Stimulated activated CD8-positive, alpha-beta memory T cell treated with anti-CD3 and anti-CD28 coated beads, Interleukin-15, amount 100 ng/mL, for 24 hours (primary cell): Measurements from ENCODE around the gene SPOCK1.

Experiments used
- DNase-seq: peaks from one replicate; pipeline ENCODE4 v3.0.0-alpha.2; 2020; ENCODE audit warnings: low read depth

The SPOCK1 gene

DNA sequence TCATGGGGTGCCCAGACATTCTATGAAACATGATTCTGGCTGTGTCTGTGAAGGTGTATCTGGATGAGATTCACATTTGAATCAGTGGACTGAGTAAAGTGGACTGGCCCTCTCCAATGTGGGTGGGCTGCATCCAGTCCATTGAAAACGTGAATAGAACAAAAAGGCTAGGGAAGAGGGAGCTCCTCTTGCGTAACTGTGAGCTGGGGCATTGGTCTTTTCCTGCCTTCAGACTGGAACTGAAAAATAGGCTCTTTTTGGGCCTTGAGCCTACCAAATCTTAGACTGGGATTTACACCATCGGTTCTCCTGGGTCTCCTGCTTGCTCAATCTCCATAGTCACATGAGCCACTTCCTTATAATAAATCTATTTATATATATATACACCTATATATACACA is 170.1 kb downstream of the SPOCK1 start:
- DNase-seq, result no peak

DNA sequence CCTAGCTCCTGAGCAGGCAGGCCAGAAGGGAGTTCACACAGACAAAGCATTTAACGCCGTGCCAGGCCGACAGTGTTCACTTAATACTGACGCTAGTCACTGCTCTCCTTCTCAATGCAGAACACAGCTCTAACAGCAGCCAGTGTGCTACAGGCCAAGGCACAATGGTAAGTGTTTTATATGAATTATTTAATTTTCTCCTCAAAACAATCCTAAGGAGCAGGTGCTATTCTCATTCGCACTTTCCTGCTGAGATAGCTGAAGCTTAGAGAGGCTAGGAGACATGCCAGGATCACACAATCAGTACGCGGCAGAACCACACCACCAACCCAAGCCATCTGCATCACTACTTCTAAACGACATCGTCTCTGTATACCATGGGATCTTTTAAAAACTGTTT is 170.7 kb downstream of the SPOCK1 start:
- no peak for DNase-seq

DNA sequence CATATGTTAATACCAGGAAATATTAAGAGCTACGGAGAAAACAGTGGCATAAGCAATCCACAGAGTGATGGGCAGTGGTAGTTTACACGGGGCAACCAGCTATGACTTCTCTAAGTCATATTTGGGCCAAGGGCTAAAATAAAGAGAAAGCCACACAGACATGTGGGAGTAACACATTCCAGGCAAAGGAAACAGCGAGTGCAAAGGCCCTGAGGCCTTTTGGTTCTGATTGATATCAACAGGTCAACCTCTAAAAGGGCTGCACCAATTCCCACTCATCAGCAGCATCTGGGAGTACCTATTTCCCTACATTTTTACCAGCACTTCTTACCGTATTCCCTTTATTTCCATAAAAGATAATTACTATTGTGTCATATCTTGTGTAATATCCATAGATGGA is 173.4 kb downstream of the SPOCK1 start:
- DNase-seq, result no peak

DNA sequence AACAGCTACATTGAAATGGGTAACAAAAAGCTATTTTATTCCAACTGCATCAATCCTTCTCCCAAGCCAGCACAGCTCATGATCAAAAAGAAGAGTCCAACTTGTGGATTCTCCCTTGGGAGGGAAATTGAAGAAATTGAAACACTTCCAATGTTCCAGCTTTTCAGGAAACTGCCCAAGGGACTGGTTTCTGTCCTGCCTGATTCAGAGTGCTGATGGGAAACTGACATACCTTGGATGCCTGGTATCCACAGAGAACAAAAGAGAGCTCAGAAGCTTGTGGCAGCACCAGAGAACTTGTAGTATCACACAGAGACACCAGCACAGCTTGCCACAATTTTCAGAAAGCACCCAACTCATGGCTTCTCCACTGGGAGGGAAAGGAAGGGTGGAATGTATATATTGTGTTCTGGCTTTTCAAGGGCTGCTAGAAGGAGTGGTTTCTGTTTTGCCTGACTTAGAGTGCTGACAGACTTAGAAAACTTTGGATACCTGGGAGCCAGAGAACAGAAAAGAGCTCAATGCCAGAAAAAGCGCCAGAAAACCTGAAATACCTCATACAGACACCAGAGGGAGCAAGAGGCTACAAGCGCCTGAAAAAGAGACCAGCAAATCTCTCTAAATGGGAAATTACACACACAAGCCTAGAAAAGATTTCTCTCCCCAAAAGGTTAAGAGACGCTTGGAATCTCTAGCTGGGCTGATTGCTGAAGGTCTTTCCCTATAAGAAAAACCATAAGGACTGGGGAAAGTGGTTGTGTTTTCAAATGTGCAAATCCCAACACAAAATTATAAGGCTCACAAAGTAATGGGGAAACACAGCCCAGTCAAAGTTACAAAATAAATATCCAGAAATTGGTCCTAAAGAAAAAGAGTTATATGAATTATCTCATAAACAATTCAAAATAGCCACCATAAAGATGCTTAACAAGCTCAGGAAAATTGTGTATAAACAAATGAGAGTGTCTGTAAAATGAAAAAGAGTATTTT is 178.8 kb downstream of the SPOCK1 start:
- no peak for DNase-seq

- DNase-seq, result no peak
Observed at GRCh38 chr5:137318027-137318426, 181.1 kb downstream of the SPOCK1 start.

DNA sequence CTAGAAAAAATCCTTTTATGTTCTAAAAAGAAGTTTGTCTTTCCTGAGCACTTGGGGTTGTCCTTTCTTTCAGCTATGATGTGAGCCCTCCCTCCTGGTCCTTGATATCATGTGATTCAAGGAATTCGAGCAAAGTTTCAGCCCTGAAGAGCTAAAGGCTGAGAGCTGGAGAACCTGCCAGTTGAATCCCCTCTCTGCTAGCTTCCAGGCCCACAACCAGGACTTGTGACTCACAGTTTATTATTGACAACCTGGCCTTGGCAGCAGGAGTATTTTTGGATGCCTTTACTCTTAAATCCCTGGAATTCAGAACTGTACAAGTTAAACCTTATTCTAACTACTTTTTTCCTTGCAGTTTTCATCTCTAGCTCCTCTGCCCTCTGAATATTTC is 182.8 kb downstream of the SPOCK1 start:
- no peak for DNase-seq

- no peak for DNase-seq
Observed at GRCh38 chr5:137315534-137316345, 183.4 kb downstream of the SPOCK1 start.

GRCh38 chr5:137315109-137315508 is 184.0 kb downstream of the SPOCK1 start:
- DNase-seq, result no peak

DNA sequence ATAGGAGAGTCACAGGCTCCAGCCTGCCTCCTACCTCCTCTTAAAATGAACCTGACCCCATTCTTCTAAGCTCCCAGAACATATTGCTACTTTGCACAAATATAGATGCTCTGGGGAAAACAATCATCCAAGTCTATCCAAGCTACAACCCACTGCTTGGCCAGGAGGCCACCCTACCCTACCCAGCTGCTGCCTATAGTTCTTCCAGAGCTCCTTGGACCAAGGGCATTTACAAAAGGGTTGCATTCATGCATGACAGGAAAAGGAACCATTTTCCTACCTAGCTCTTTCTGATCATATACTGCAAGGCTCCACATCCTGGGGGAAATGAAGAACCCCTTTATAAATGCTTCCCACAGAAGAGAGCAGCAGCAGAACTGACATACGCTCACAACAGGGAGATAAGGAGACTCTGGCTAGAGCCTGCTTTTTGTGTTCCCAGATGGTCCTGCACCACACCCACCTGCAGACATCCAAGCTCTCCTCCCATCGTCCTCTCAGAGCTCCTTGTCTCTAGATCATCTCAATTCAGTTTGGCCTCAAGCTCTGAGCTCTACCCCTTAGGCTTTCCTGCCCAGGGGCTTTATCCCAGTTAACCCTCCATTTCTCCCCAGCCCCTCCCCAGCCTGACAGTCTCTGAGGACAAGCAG is 185.5 kb downstream of the SPOCK1 start:
- DNase-seq, result no peak

- no peak for DNase-seq
Observed at GRCh38 chr5:137312011-137312410, 187.1 kb downstream of the SPOCK1 start.

- DNase-seq, result no peak
Observed at GRCh38 chr5:137310051-137310730, 188.9 kb downstream of the SPOCK1 start.

- DNase-seq, result no peak
Observed at GRCh38 chr5:137309290-137309689, 189.8 kb downstream of the SPOCK1 start.

DNA sequence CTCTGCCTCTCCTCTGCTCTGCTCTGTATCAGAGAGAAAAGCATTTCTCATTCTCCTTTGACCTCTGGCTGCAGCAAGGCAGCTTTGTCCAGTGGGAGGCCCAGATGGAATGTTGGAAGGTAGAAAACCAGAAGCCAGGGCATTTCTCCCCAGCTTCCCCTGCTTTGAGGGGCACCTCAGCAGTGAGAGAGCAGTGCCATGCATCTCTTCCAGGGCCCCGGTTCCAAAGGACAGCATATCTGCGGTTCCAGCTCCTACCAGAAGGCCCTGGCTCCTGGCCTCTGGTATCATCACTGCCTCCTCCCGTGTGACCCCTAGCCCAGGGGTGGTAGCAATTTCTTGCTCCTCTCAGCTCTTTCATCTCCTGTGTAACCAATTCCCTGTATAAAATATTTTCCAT is 190.8 kb downstream of the SPOCK1 start:
- DNase-seq, result no peak

GRCh38 chr5:137306903-137307302 is 192.2 kb downstream of the SPOCK1 start:
- DNase-seq, result no peak

GRCh38 chr5:137305971-137306602 is 193.0 kb downstream of the SPOCK1 start:
- no peak for DNase-seq

- no peak for DNase-seq
Observed at GRCh38 chr5:137304226-137304874, 194.8 kb downstream of the SPOCK1 start.

DNA sequence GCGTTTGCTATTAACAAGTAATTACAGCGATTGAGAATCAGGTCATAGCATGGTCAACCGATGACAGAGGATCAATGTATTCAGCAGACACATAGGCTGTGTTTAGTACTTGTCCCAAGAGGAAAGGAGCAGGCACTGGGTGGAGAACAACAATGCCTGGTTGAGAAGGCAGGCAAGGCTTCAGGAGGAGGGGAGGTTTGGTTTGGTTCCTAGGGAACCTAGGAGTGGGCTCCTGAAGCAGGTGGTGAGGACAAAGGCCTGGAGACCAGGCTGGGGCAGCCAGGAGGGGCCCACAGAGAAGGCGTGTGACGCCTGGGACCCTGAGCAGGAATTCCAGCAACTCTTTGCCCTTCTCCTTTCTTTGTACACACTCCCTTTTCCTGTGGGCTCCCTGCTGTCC is 195.6 kb downstream of the SPOCK1 start:
- DNase-seq, result no peak

GRCh38 chr5:137300411-137301240 is 198.5 kb downstream of the SPOCK1 start:
- no peak for DNase-seq

GRCh38 chr5:137296213-137296781 is 202.8 kb downstream of the SPOCK1 start:
- no peak for DNase-seq

DNA sequence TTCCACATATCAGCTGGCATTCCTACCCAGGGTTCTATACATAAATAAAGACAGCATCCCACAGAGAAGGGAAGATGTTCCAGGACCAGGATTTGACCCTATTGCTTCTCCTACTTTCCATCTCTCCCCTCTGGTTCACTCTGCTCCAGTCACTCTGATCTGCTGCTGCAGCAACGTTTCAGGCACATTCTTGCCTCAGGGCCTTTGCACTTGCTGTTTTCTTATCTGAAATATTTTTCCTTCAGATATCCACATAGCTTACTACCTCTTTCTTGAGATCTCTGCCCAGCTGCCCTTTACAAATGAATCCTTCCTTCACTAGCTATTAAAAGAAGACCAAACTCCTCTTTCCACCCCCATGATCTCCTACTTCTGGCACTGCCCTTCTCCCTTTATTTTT is 204.5 kb downstream of the SPOCK1 start:
- no peak for DNase-seq
